Astrocyte of the spinal cord (primary cell): ENCODE data around the gene PEDS1.

ENCODE experiments used
- DNase-seq: peaks from one replicate; pipeline ENCODE4 v3.0.0; 2011; ENCODE audit warnings: low read depth, low spot score
- H3K4me3 ChIP-seq: 2 replicates; pipeline ENCODE4 v1.5.1; 2011; ENCODE audit warnings: low read depth, mild to moderate bottlenecking, low read length, moderate library complexity
- CTCF ChIP-seq: IDR thresholded peaks from 2 replicates; pipeline ENCODE4 v1.5.1; 2012; ENCODE audit warnings: low read depth, mild to moderate bottlenecking, low read length, inconsistent platforms
- in situ Hi-C: cut with HindIII; loops from 2 replicates; pipeline ENCODE4 v1.10.0; 2017; ENCODE audit warnings: low sequenced_read_pairs

PEDS1 gene

GRCh38 chr20:50145566-50145965 lies 8.0 kb downstream of the PEDS1 start:
- no peak for TF ChIP-seq CTCF
- DNase-seq = no peak
- no peak overlapping the region for H3K4me3 ChIP-seq
- in situ Hi-C loops = no loop called here

GRCh38 chr20:50144362-50144761 lies 9.2 kb downstream of the PEDS1 start:
- H3K4me3 ChIP-seq = no peak overlapping the region
- TF ChIP-seq CTCF = no peak
- peak; percentile 92 for DNase-seq
- in situ Hi-C loops = no loop called here

GRCh38 chr20:50142812-50143211 lies 10.7 kb downstream of the PEDS1 start:
- no peak for DNase-seq
- TF ChIP-seq CTCF = no peak
- in situ Hi-C loops = no loop called here
- H3K4me3 ChIP-seq = no peak overlapping the region

GRCh38 chr20:50141811-50142561 lies 11.5 kb downstream of the PEDS1 start:
- TF ChIP-seq CTCF = no peak
- no peak for DNase-seq
- in situ Hi-C loops = no loop called here
- no peak overlapping the region for H3K4me3 ChIP-seq

GRCh38 chr20:50141018-50141675 lies 12.4 kb downstream of the PEDS1 start:
- TF ChIP-seq CTCF = no peak
- no peak for DNase-seq
- H3K4me3 ChIP-seq = no peak overlapping the region
- in situ Hi-C loops = no loop called here

GRCh38 chr20:50140339-50140859 lies 13.1 kb downstream of the PEDS1 start:
- no peak for TF ChIP-seq CTCF

More at GRCh38 chr20:50140339-50140859, 13.1 kb downstream of the PEDS1 start:
- in situ Hi-C loops = no loop called here
- no peak overlapping the region for H3K4me3 ChIP-seq
- no peak for DNase-seq
